RWPE2 (cell line): ENCODE results near the gene SH3GL2.

ENCODE experiments used
- ATAC-seq: fragments of 200-7000 bp; cut with Tn5 transposase; 3 replicates; pipeline ENCODE4 v1.9.1; 2021; ENCODE audit warnings: low read depth
- DNase-seq: peaks from one replicate; pipeline ENCODE4 v3.0.0-alpha.2; 2020; ENCODE audit warnings: low spot score
- H3K27ac ChIP-seq: fragments of 450-650 bp; 2 replicates; pipeline ENCODE4 v1.5.1; 2017; ENCODE audit warnings: mild to moderate bottlenecking; ENCODE audit not compliant: poor library complexity, severe bottlenecking
- H3K27me3 ChIP-seq: fragments of 250-450 bp; sonication (Bioruptor Pico); 2 replicates; pipeline ENCODE4 v1.5.1; 2021; ENCODE audit warnings: mild to moderate bottlenecking, moderate library complexity; ENCODE audit not compliant: insufficient read depth, poor library complexity, severe bottlenecking
- H3K36me3 ChIP-seq: fragments of 250-450 bp; sonication (Bioruptor Pico); 2 replicates; pipeline ENCODE4 v1.5.1; 2020; ENCODE audit warnings: low read depth, mild to moderate bottlenecking, moderate library complexity
- H3K4me1 ChIP-seq: fragments of 250-450 bp; sonication (Bioruptor Pico); 2 replicates; pipeline ENCODE4 v1.5.1; 2021; ENCODE audit warnings: mild to moderate bottlenecking, moderate library complexity; ENCODE audit not compliant: insufficient read depth, poor library complexity, severe bottlenecking
- H3K4me3 ChIP-seq: fragments of 250-450 bp; sonication (Bioruptor Pico); 2 replicates; pipeline ENCODE4 v1.5.1; 2021; ENCODE audit warnings: mild to moderate bottlenecking, moderate library complexity; ENCODE audit not compliant: severe bottlenecking
- H3K9me3 ChIP-seq: fragments of 250-450 bp; sonication (Bioruptor Pico); 2 replicates; pipeline ENCODE4 v1.5.1; 2021; ENCODE audit warnings: mild to moderate bottlenecking, moderate library complexity; ENCODE audit not compliant: severe bottlenecking
- CTCF ChIP-seq: fragments of 450-650 bp; IDR thresholded peaks from one replicate; pipeline ENCODE4 v1.5.1; 2017; ENCODE audit warnings: mild to moderate bottlenecking, moderate library complexity; ENCODE audit not compliant: poor library complexity, severe bottlenecking

The SH3GL2 gene

GRCh38 chr9:17656889-17657288 is 78.0 kb downstream of the SH3GL2 start:
- Histone ChIP-seq H3K27ac (no peak overlapping the region), H3K4me1 (no peaks in the 10 kb centered on the region), H3K36me3 (no peaks in the 10 kb centered on the region), H3K27me3 (peaks cover 14% of the 10 kb centered on the region), H3K9me3 (no peaks in the 10 kb centered on the region), H3K4me3 (no peak overlapping the region)
- no peak for TF ChIP-seq CTCF
- DNase-seq, result no peak
- ATAC-seq, result no peak

DNA sequence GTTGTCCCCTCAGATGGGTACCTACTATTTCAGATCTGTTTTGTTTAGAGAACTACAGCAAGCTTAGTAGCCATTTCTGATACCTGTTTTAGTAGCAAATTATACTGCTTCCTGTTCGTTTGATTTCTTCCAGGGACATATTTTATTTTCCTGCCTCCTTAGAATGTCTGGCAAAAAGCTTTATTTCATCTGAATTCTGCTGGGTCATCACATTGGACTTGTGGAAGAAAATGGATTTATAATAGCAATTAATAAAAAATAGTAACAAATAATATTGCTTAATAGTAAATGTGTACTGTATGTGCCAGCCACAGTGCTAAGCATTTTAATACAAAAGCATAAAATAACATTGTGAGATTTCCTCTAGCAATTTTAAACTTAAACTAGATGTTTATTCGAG is 79.4 kb downstream of the SH3GL2 start:
- H3K27me3 ChIP-seq, result peaks cover 9% of the 10 kb centered on the region
- DNase-seq (no peak), ATAC-seq (no peak)
- no peak overlapping the region for H3K4me3 ChIP-seq
- no peak overlapping the region for H3K27ac ChIP-seq
- TF ChIP-seq CTCF, result no peak
- no peaks in the 10 kb centered on the region for H3K36me3 ChIP-seq
- H3K4me1 ChIP-seq, result no peaks in the 10 kb centered on the region
- no peaks in the 10 kb centered on the region for H3K9me3 ChIP-seq

DNA sequence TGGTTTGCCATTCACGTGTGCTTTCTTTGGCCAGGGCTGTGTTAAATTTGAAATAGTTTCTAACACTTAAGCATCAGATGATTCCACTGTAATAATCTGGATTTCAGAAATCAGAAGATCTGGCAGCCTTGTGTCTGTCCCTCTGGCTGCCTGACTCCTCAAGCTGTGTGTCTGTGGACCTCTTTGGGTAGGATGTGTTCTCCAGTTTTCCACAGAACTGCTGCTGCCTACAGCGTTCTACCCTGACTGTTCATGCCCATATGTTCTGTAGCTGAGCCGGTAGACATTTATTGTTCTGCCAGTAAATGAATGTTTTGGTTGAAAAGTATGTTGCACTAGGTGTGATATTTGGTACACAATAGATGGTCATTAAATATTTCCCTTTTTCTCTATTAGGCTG is 81.3 kb downstream of the SH3GL2 start:
- no peaks in the 10 kb centered on the region for H3K9me3 ChIP-seq
- H3K27me3 ChIP-seq, result peaks cover 26% of the 10 kb centered on the region
- no peak overlapping the region for H3K4me3 ChIP-seq
- ATAC-seq (no peak), DNase-seq (no peak)
- no peak overlapping the region for H3K27ac ChIP-seq
- no peaks in the 10 kb centered on the region for H3K36me3 ChIP-seq
- no peak for TF ChIP-seq CTCF
- H3K4me1 ChIP-seq, result no peaks in the 10 kb centered on the region

DNA sequence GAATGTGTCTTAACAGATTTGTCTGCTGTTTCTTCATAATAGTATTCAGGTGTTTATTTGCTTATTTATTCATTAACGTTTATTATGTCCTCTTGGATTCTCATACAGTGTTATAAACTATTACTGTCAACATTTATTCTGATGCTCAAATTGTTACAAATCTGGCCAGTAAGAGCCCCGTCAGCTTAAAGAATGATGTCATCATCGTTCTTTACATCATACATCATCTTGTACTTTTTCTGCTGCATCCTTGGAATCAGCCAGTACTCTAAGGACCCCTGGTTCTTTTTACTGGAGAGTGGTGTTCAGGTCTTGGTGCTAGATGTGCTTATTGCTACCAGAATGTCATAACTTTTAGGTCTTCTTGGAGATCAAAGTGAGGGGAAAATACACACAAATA is 86.6 kb downstream of the SH3GL2 start:
- no peak for TF ChIP-seq CTCF
- no peak overlapping the region for H3K27ac ChIP-seq
- ATAC-seq (no peak), DNase-seq (no peak)
- H3K4me3 ChIP-seq, result no peak overlapping the region
- no peaks in the 10 kb centered on the region for H3K4me1 ChIP-seq
- no peaks in the 10 kb centered on the region for H3K9me3 ChIP-seq
- no peaks in the 10 kb centered on the region for H3K36me3 ChIP-seq
- H3K27me3 ChIP-seq, result peaks cover 26% of the 10 kb centered on the region

- DNase-seq (no peak), ATAC-seq (no peak)
- Histone ChIP-seq H3K27me3 (peaks cover 11% of the 10 kb centered on the region), H3K4me3 (no peak overlapping the region), H3K36me3 (no peaks in the 10 kb centered on the region), H3K27ac (no peak overlapping the region), H3K4me1 (no peaks in the 10 kb centered on the region), H3K9me3 (no peaks in the 10 kb centered on the region)
- TF ChIP-seq CTCF, result no peak
Measured at GRCh38 chr9:17669206-17669605, 90.3 kb downstream of the SH3GL2 start.
